Neural progenitor cell (in vitro differentiated cells): ENCODE data around the gene GTF3C1.

ENCODE experiments used
- CTCF ChIP-seq: fragments of 200-600 bp; sonication (generic); IDR thresholded peaks from 2 replicates; pipeline ENCODE4 v1.5.1; 2017; ENCODE audit warnings: antibody characterized with exemption, mild to moderate bottlenecking
- EZH2phosphoT487 ChIP-seq: fragments of 200-600 bp; sonication (generic); IDR thresholded peaks from 2 replicates; pipeline ENCODE4 v1.6.1; 2017; ENCODE audit warnings: antibody characterized with exemption

GRCh38 chr16:27474041-27474440, 75.7 kb downstream of the GTF3C1 start:
- TF ChIP-seq CTCF (no peak), EZH2phosphoT487 (no peak)
